HG02938 (cell line): ENCODE measurements around the gene INPP5B.
"Not testable (repeated sequence)": the region's sequence is repeated elsewhere in the genome, so short reads cannot be mapped to it uniquely, and the experiment has no call there.

Experiments
- ATAC-seq: cut with Tn5 transposase; IDR thresholded peaks from one replicate; pipeline ENCODE4 v1.9.1; 2021; ENCODE audit warnings: mild to moderate bottlenecking, moderate library complexity; ENCODE audit not compliant: unreplicated experiment

The INPP5B gene

GRCh38 chr1:37948841-37949240 is 2.0 kb upstream of the INPP5B start:
- ATAC-seq = no peak

DNA sequence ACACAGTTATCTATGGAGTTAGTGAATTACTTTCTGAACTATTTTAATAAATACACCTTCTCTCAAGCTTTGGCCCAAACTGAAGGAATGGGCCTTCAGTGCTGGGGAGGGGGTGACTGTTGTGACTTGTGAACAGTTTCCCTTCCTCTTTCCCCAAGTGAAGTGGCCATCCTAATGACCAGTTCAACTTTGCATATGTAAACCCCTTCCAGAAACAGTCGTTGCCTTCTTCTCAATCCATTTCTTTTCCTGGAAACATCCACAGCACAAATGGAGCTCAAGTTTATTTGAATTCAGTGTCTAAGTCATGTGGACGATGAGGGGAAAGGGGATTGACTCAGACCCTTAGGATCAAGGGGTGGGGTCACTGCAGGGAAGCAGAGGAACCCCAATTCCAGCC is 1.3 kb upstream of the INPP5B start:
- ATAC-seq = no peak

DNA sequence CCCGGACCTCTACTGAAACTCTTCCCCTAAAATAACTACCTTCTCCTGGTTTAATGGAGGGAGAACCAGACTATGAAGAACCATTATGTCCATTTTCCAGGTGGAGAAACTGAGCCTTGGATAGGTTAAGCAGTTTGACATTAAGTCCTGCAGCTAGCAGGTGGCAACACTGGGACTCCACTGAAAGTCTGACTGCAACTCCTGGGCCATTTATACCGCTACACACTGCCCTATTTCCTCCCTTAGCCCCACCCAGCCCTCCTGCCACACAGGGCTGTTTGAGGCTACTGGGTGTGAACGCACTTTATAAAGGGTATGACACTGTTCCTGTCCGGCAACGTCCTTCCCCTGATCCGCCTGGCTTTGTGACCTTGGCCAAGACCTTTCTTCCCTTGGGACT is 511 bp upstream of the INPP5B start:
- ATAC-seq = no peak

- no peak for ATAC-seq
Measured at GRCh38 chr1:37945743-37946702, 830 bp downstream of the INPP5B start.

DNA sequence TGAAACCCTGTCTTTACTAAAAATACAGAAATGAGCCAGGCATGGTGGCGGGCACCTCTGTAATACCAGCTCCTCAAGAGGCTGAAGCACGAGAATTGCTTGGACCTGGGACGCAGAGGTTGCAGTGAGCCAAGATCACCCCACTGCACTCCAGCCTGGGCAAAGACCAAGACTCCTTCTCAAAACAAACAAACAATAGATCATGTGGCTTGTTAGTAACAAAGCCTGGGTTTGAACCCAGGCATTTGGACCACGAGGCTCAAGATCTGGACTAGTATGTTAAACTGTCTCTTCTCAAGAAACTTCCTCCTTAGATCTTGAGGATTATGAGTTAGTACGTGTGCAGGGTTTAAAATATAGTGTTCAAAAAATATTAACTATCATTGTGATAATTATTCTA is 1.6 kb downstream of the INPP5B start:
- no peak for ATAC-seq

DNA sequence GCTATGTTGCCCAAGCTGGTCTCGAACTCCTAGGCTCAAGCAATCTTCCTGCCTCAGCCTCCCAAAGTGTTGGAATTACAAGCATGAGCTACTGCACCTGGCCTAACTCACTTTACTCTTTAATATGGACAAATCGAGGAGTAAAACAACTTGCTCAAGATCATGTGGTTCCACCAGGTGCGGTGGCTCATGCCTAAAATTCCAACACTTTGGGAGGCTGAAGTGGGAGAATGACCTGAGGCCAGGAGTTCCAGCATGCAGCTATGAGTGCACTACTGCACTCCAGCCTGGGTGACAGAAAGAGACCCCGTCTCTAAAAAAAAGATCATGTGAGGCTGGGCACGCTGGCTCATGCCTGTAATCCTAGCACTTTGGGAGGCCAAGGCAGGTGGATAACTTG is 2.0 kb downstream of the INPP5B start:
- no peak for ATAC-seq

DNA sequence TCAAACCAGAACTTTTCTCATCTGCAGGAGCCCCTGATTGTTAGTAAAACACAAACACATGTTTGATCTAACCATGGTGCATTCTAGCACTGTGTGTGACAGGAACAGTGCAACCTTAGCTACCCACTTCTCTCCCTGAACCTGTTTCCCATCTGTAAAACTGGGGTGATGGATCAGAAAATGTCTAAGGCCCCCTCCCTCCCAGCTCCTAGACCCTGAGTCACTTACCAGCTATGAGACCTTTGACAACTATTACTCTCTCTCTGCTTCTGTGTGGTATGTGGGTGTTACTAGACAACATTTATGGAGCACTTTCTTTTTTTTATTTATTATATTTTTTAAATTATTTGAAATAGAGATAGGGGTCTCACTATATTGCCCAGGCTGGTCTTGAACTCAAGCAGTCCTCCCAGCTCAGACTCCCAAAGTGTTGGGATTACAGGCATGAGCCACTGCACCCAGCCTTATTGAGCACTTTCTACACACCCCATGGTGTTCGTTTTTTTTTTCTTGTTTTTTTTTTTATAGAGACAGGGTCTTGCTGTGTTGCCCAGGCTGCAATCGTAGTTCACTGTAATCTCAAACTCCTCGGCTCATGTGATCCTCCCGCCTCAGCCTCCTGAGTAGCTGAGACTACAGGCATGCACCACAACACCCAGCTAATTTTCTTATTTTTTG is 2.6 kb downstream of the INPP5B start:
- ATAC-seq = no peak

DNA sequence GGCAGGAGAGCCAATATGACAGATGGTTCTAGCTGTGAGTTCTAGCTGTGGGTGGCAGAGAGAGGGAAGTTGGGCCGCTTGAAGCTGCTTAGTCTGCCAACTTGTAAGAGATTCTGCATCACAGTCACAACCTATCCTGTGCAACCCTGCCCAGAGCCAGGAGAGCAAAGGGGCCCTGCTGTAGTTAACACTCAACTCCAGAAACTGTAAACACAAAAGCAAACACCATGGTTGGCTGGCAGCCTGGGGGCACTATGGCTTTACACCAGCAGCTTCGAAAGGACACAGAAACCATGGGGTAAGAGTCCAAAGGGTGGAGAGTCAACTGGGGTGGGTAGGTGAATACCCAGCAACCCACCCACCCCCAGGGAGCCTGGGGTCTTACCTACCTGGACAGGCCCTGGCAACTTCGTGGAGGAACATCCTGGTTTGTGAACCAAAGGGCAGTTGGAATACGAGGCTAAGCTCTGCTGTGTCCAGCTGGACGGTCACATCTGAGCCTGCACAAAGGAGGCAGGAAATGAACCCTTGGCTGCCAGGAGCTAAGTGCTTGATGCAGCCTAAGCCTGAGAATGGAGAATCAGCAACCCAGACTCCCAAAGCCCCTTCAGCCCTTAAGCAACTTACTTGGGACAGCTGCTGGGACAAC is 6.4 kb downstream of the INPP5B start:
- ATAC-seq = no peak

- not testable (repeated sequence) for ATAC-seq
Measured at GRCh38 chr1:37936760-37937159, 10.1 kb downstream of the INPP5B start.

GRCh38 chr1:37932759-37933158 is 14.1 kb downstream of the INPP5B start:
- no peak for ATAC-seq

DNA sequence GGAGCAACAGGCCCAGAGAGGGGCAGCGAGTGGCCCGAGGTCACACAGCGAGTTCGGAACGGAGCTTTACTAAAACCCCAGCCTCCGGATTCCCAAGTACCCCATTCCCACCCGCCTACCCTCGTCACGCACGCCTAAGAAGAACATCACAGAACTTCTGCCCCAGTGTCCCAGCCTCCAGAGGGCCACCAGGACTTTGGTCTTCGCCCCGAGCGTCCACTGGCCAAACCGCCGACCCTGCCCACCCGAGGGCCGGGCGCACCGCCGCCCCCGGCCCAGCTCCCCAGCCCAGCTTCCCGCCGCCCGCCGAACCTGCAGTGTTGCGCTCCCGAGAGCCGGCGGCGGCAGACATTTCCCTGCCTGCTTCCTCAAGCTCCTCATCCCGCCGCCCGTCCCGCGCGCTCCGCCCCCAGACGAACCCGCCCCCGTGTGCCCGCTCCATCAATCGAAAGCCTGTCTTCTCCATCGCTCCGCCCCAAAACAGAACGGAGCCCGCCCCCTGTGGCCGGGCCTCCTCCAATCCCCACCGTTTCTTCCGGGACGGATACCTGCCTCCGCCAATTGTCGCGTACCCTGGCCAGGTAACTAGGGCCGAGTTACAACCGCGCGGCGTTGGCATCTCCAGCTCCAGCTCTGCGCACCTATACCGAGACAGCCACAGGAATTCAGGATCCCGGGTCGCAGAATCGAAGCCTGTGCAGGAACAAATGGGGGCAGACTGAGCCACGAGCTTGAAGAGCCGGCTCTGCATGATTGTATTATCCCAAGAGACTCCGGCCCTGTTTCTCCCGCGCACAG is 15.3 kb downstream of the INPP5B start:
- peak; percentile 91 for ATAC-seq

- ATAC-seq = no peak
Measured at GRCh38 chr1:37931102-37931360, 15.8 kb downstream of the INPP5B start.

- no peak for ATAC-seq
Measured at GRCh38 chr1:37930246-37931101, 16.4 kb downstream of the INPP5B start.

DNA sequence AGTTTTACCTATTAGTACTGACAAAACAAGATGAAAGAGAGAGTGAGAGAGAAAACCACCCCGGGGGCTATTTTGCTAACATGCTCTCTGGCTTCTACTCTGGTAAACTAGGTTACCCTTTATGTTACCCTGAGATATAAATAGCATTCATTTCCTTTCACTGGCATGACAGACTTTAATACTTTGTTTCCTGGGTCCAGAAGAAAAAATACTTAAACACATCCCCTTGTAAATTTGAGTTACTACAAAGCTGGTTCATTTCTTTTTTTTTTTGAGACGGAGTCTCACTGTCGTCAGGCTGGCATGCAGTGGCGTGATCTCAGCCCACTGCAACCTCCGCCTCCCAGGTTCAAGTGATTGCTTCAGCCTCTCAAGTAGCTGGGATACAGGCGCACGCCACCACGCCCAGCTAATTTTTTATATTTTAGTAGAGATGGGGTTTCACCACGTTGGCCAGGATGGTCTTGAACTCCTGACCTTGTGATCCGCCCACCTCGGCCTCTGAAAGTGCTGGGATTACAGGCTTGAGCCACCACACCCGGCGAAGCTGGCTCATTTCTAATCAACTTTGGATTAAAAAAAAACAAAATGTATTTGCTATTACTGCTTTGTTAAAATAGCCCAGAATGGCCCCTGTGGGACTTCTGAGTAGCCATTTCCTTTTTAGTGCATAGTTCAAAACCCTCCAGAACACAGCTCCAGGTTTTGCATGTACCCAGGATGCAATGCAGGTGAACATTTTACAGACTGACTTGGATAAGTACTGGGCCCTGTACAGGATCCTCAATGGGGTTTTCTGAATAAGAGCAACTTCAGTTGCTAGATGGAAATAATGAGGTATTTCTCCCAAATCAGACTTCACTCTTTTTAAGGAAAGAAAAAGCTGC is 20.6 kb downstream of the INPP5B start:
- ATAC-seq = no peak

DNA sequence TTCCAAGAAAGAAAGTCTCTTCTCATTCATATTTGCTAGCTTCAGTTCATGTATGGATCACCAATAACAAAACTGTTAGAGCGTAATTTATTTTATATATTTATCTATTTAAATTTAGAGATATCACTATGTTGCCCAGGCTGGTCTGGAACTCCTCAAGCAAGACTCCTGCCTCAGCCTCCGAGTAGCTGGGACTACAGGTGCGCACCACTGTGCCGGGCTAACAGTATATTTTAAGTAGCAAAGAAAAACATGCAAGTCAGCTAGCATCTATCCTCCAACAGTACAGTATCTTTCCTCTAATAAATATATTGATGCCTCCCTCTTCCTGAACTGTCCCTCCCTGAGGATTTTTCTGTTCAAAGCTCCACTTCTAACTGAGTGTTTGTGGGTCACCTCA is 21.5 kb downstream of the INPP5B start:
- no peak for ATAC-seq

- no peak for ATAC-seq
Measured at GRCh38 chr1:37923551-37923889, 23.3 kb downstream of the INPP5B start.

DNA sequence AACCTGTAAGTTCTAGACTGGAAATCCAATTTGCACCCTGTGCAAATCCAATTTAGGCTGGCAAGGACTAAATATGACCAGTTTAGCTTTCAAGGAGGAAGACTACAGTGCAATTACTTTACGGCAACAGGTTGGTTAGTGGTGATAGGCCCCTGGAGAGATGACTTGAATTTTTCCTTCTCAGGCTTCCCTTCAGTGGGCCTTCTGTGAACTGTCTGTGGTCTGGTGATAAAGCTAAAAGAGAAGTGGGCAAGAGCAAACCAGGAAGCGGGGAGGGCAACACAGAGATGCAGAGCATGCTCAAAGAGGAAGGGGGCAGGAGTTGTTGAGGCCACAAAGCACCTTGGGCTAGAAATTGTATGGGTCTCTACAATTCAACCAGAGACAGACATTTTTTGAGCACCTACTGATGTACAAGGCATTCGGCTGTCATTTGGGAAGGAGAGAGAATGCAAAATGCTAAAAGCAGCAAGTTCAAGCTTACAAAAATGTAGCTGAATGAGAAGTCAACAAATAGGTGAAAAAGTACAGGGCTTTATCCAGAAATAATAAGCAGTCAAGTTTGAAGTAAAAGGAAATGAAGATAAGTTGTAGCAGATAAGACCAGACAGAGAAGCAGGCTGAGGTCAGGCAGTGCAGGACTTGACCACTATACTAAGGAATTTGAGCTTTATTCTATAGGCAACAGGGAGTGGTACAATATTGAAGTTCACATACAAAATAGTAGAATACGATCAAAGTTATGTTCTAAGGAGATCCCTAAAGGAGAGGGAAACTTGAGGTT is 23.9 kb downstream of the INPP5B start:
- ATAC-seq = peak; percentile 50

GRCh38 chr1:37919277-37919676 is 27.6 kb downstream of the INPP5B start:
- ATAC-seq = no peak
